Neural progenitor cell (in vitro differentiated cells): ENCODE data around the gene VAPB. TPM values are rescaled to one million over a fixed set of nuclear protein-coding genes. Genes with fewer than 3 reads are reported as not detected.

Source experiments
- DNase-seq: peaks from one replicate; pipeline ENCODE4 v3.0.0-alpha.2; 2016; ENCODE audit warnings: low spot score
- H2AFZ ChIP-seq: fragments of 200-600 bp; sonication (generic); replicated peaks from 2 replicates; pipeline ENCODE4 v1.6.1; 2016; ENCODE audit warnings: antibody characterized with exemption
- H3F3A ChIP-seq: fragments of 200-600 bp; sonication (generic); 2 replicates; pipeline ENCODE4 v1.6.1; 2016; ENCODE audit warnings: antibody characterized with exemption, low read depth
- H3K27ac ChIP-seq: fragments of 200-600 bp; sonication (generic); 2 replicates; pipeline ENCODE4 v1.5.1; 2016; ENCODE audit warnings: mild to moderate bottlenecking
- H3K27me3 ChIP-seq: fragments of 200-600 bp; sonication (generic); 2 replicates; pipeline ENCODE4 v1.6.1; 2016; ENCODE audit warnings: mild to moderate bottlenecking, moderate library complexity
- H3K36me3 ChIP-seq: fragments of 200-600 bp; sonication (generic); 2 replicates; pipeline ENCODE4 v1.5.1; 2016
- H3K4me1 ChIP-seq: fragments of 200-600 bp; sonication (generic); 2 replicates; pipeline ENCODE4 v1.6.1; 2016; ENCODE audit warnings: mixed run types
- H3K4me2 ChIP-seq: fragments of 200-600 bp; sonication (generic); 2 replicates; pipeline ENCODE4 v1.6.1; 2016
- H3K4me3 ChIP-seq: fragments of 200-600 bp; sonication (generic); 2 replicates; pipeline ENCODE4 v1.5.1; 2016
- H3K79me2 ChIP-seq: fragments of 200-600 bp; sonication (generic); 2 replicates; pipeline ENCODE4 v1.6.1; 2016; ENCODE audit warnings: low read depth
- H3K9ac ChIP-seq: fragments of 200-600 bp; sonication (generic); 2 replicates; pipeline ENCODE4 v1.6.1; 2016
- H3K9me3 ChIP-seq: fragments of 200-600 bp; sonication (generic); 2 replicates; pipeline ENCODE4 v1.5.1; 2016; ENCODE audit warnings: low read depth
- H4K20me1 ChIP-seq: fragments of 200-600 bp; sonication (generic); 2 replicates; pipeline ENCODE4 v1.6.1; 2016; ENCODE audit warnings: low read depth
- H3K27ac Mint-ChIP-seq: 3 replicates; pipeline ENCODE4 v1.8.0; 2021; ENCODE audit warnings: mixed read lengths
- H3K27me3 Mint-ChIP-seq: 2 replicates; pipeline ENCODE4 v1.8.0; 2022; ENCODE audit warnings: low read depth, mild to moderate bottlenecking, inconsistent platforms, moderate library complexity, mixed read lengths; ENCODE audit not compliant: insufficient read depth
- H3K36me3 Mint-ChIP-seq: 3 replicates; pipeline ENCODE4 v1.8.0; 2021; ENCODE audit warnings: mixed read lengths
- H3K4me1 Mint-ChIP-seq: 3 replicates; pipeline ENCODE4 v1.8.0; 2021; ENCODE audit warnings: mixed read lengths
- H3K4me3 Mint-ChIP-seq: 3 replicates; pipeline ENCODE4 v1.8.0; 2021; ENCODE audit warnings: mild to moderate bottlenecking, moderate library complexity, mixed read lengths
- H3K9me3 Mint-ChIP-seq: 3 replicates; pipeline ENCODE4 v1.8.0; 2020; ENCODE audit warnings: mixed read lengths
- CTCF ChIP-seq: fragments of 200-600 bp; sonication (generic); IDR thresholded peaks from 2 replicates; pipeline ENCODE4 v1.5.1; 2017; ENCODE audit warnings: antibody characterized with exemption, mild to moderate bottlenecking
- EZH2 ChIP-seq: fragments of 200-600 bp; sonication (generic); IDR thresholded peaks from 2 replicates; pipeline ENCODE4 v1.6.1; 2017; ENCODE audit warnings: antibody characterized with exemption, mild to moderate bottlenecking, moderate library complexity
- EZH2phosphoT487 ChIP-seq: fragments of 200-600 bp; sonication (generic); IDR thresholded peaks from 2 replicates; pipeline ENCODE4 v1.6.1; 2017; ENCODE audit warnings: antibody characterized with exemption
- total RNA-seq: library from RNA; depleted of rRNA; stranded (reverse); fragments of >200 nt; gene quantifications from 2 replicates; pipeline ENCODE4 v1.2.3, GENCODE V29; 2015; ENCODE audit warnings: low replicate concordance

Gene VAPB
- total RNA-seq, 1 donor from 2014 or later = 31.9 TPM

GRCh38 chr20:58475466-58475865, 86.4 kb downstream of the VAPB start:
- Mint-ChIP-seq H3K9me3 (peaks cover 14% of the 10 kb centered on the region), H3K4me3 (no peak overlapping the region), H3K27me3 (peaks cover 5% of the 10 kb centered on the region), H3K36me3 (no peaks in the 10 kb centered on the region), H3K27ac (no peak overlapping the region), H3K4me1 (no peaks in the 10 kb centered on the region)
- H2AFZ ChIP-seq = no peak overlapping the region
- no peaks in the 10 kb centered on the region for H3K79me2 ChIP-seq
- TF ChIP-seq EZH2phosphoT487 = no peak
- no peak for TF ChIP-seq EZH2
- no peak for TF ChIP-seq CTCF
- no peaks in the 10 kb centered on the region for H3K4me1 ChIP-seq
- H3F3A ChIP-seq = no peaks in the 10 kb centered on the region
- H3K4me2 ChIP-seq = no peak overlapping the region
- DNase-seq = no peak
- H3K4me3 ChIP-seq = no peak overlapping the region
- H3K27ac ChIP-seq = no peak overlapping the region
- no peaks in the 10 kb centered on the region for H4K20me1 ChIP-seq
- no peaks in the 10 kb centered on the region for H3K36me3 ChIP-seq
- H3K9ac ChIP-seq = no peak overlapping the region
- no peaks in the 10 kb centered on the region for H3K27me3 ChIP-seq
- H3K9me3 ChIP-seq = no peaks in the 10 kb centered on the region

DNA sequence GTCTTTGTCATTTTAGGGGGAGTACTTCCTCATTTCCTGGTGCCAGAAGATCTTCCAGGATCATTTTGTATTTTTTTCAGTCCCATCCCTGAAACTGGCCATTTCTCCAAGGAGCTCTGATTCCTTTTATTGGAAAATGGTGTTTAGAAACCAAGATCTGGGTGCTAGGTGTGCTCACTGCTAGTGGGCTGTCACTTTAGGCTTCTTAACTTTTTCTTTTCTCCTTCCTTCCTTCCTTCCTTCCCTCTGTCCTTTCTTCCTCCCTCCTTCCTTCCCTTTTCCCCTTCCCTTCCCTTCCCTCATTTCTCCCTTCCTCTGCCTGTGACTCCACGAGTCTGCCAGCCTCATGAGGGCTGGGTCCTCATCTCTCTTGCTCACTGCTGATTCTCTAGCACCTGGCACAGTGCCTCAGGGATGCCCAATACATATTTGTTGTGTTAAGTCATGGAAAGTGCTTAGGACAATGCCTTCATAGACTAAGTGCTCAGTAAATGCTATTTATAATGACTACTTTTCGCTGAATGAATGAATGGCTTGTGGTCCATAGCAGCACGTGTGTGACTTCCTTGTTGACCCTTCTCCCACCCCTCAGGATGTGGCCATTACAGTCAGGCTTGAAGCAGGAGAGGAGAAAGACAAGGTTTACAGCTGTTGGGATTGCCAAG, 89.2 kb downstream of the VAPB start:
- peaks cover 5% of the 10 kb centered on the region for H3K27me3 Mint-ChIP-seq
- H3K9me3 Mint-ChIP-seq = peaks cover 29% of the 10 kb centered on the region
- Histone ChIP-seq H2AFZ (no peak overlapping the region), H3K27ac (no peak overlapping the region), H3K4me1 (peaks cover 7% of the 10 kb centered on the region), H3K4me2 (no peak overlapping the region), H3K4me3 (no peak overlapping the region), H3K79me2 (no peaks in the 10 kb centered on the region), H3K9me3 (no peaks in the 10 kb centered on the region), H4K20me1 (no peaks in the 10 kb centered on the region), H3K27me3 (no peaks in the 10 kb centered on the region), H3K9ac (no peak overlapping the region), H3K36me3 (no peaks in the 10 kb centered on the region), H3F3A (no peaks in the 10 kb centered on the region)
- no peak overlapping the region for H3K27ac Mint-ChIP-seq
- DNase-seq = no peak
- H3K4me1 Mint-ChIP-seq = no peaks in the 10 kb centered on the region
- H3K4me3 Mint-ChIP-seq = no peak overlapping the region
- no peaks in the 10 kb centered on the region for H3K36me3 Mint-ChIP-seq
- TF ChIP-seq EZH2 (no peak), CTCF (no peak), EZH2phosphoT487 (no peak)

GRCh38 chr20:58479726-58480440, 90.9 kb downstream of the VAPB start:
- Mint-ChIP-seq H3K27me3 (peaks cover 8% of the 10 kb centered on the region), H3K9me3 (peaks cover 37% of the 10 kb centered on the region), H3K4me3 (no peak overlapping the region), H3K36me3 (no peaks in the 10 kb centered on the region), H3K4me1 (no peaks in the 10 kb centered on the region), H3K27ac (no peak overlapping the region)
- TF ChIP-seq EZH2 = no peak
- Histone ChIP-seq H3K27me3 (no peaks in the 10 kb centered on the region), H3K9me3 (no peaks in the 10 kb centered on the region), H3K4me1 (peaks cover 7% of the 10 kb centered on the region), H3K79me2 (no peaks in the 10 kb centered on the region), H4K20me1 (no peaks in the 10 kb centered on the region), H3K36me3 (no peaks in the 10 kb centered on the region), H3K9ac (no peak overlapping the region), H3K4me2 (no peak overlapping the region), H3K4me3 (no peak overlapping the region), H2AFZ (no peak overlapping the region), H3K27ac (no peak overlapping the region), H3F3A (no peaks in the 10 kb centered on the region)
- no peak for DNase-seq
